ENCODE measurements around the gene MYH10.

MYH10 gene

DNA sequence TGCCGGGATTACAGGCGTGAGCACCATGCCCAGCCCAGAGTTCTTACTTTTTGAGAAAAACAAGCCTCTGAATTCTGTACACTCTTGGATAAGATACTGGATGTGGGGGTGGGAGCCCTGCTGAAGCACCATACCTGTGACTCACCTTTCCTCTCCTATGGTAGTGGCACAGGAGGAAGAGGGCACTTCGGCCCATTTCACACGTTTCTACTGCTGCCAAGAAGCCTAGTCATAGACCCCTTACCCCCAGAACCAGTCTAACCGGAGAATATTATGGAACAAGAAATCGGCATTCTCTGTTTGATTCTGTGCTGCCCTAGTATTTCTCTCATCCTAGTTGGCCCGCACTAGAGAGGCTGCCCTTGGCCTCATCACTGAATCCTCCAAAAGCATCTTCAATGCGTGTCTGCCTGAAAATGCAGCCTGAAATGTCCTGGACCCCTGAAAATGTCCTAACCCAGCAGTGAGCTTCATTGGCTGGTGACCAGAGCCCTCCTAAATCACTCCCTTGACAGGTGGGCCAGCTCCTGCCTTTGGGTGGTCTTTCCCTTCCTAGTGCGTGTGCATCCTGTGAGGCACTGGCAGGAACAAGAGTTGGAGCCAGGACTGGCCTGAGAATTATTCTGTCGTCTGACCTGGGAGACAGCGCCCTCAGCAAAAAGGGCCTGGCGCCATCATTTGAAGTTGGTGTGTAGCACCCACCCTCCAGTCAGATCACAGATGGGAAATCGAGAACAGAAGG is 156.9 kb downstream of the MYH10 start:
- 98% methylated on average over 12 of the region's 13 CpGs for WGBS (ENCODE audit: insufficient coverage)
- Histone ChIP-seq H3K27me3 (replicated peaks in 2 of 5; ENCODE audit: control insufficient read depth in 4 of 5, insufficient read depth in 5 of 5, low read length in 4 of 5) (no peaks in the 10 kb centered on the region), H3K4me3 (ENCODE audit: control insufficient read depth in 1 of 7, extremely low read depth in 1 of 7, insufficient read depth in 4 of 7, low read depth in 2 of 7, low read length in 6 of 7) (no peak overlapping the region), H3K27ac (ENCODE audit: insufficient read depth in 1 of 2, low read depth in 1 of 2, low read length in 2 of 2, poor library complexity in 1 of 2, severe bottlenecking in 2 of 2) (no peak overlapping the region), H3K9me3 (ENCODE audit: control extremely low read depth in 1 of 5, control insufficient read depth in 4 of 5, insufficient read depth in 2 of 5, low read depth in 1 of 5, low read length in 4 of 5) (no peaks in the 10 kb centered on the region), H3K4me1 (ENCODE audit: control extremely low read depth in 1 of 4, control insufficient read depth in 4 of 4, insufficient read depth in 4 of 4, low read length in 3 of 4) (no peaks in the 10 kb centered on the region), H3K36me3 (ENCODE audit: control insufficient read depth in 4 of 4, insufficient read depth in 4 of 4, low read length in 3 of 4) (peaks cover 12 to 85% (median 59%) of the 10 kb centered on the region in 4 experiments)
- POLR2A ChIA-PET = no interaction called here
- no peak for DNase-seq
- CTCF ChIA-PET = no interaction called here

GRCh38 chr17:8472663-8473062 is 157.9 kb downstream of the MYH10 start:
- 99% methylated on average over 7 of the region's 8 CpGs for WGBS (ENCODE audit: insufficient coverage)
- H3K9me3 ChIP-seq (ENCODE audit: control extremely low read depth in 1 of 5, control insufficient read depth in 4 of 5, insufficient read depth in 2 of 5, low read depth in 1 of 5, low read length in 4 of 5) = no peaks in the 10 kb centered on the region
- H3K4me1 ChIP-seq (ENCODE audit: control extremely low read depth in 1 of 4, control insufficient read depth in 4 of 4, insufficient read depth in 4 of 4, low read length in 3 of 4) = no peaks in the 10 kb centered on the region
- H3K4me3 ChIP-seq (ENCODE audit: control insufficient read depth in 1 of 7, extremely low read depth in 1 of 7, insufficient read depth in 4 of 7, low read depth in 2 of 7, low read length in 6 of 7) = no peak overlapping the region
- H3K27ac ChIP-seq (ENCODE audit: insufficient read depth in 1 of 2, low read depth in 1 of 2, low read length in 2 of 2, poor library complexity in 1 of 2, severe bottlenecking in 2 of 2) = no peak overlapping the region
- H3K27me3 ChIP-seq (replicated peaks in 2 of 5; ENCODE audit: control insufficient read depth in 4 of 5, insufficient read depth in 5 of 5, low read length in 4 of 5) = no peaks in the 10 kb centered on the region
- peaks cover 10 to 84% (median 60%) of the 10 kb centered on the region in 4 experiments for H3K36me3 ChIP-seq (ENCODE audit: control insufficient read depth in 4 of 4, insufficient read depth in 4 of 4, low read length in 3 of 4)
- ChIA-PET POLR2A (no interaction called here), CTCF (interaction anchor here (1.1 to 1.7 kb wide), 2 partner anchors 10 to 21 kb away, joined by 3 to 4 read pairs; no protein-coding TSS in a partner anchor)
- DNase-seq = no peak

- Histone ChIP-seq H3K27ac (ENCODE audit: insufficient read depth in 1 of 2, low read depth in 1 of 2, low read length in 2 of 2, poor library complexity in 1 of 2, severe bottlenecking in 2 of 2) (no peak overlapping the region), H3K4me3 (ENCODE audit: control insufficient read depth in 1 of 7, extremely low read depth in 1 of 7, insufficient read depth in 4 of 7, low read depth in 2 of 7, low read length in 6 of 7) (no peak overlapping the region), H3K27me3 (replicated peaks in 2 of 5; ENCODE audit: control insufficient read depth in 4 of 5, insufficient read depth in 5 of 5, low read length in 4 of 5) (no peaks in the 10 kb centered on the region), H3K4me1 (ENCODE audit: control extremely low read depth in 1 of 4, control insufficient read depth in 4 of 4, insufficient read depth in 4 of 4, low read length in 3 of 4) (no peaks in the 10 kb centered on the region), H3K36me3 (ENCODE audit: control insufficient read depth in 4 of 4, insufficient read depth in 4 of 4, low read length in 3 of 4) (peaks cover 6 to 79% (median 56%) of the 10 kb centered on the region in 4 experiments), H3K9me3 (ENCODE audit: control extremely low read depth in 1 of 5, control insufficient read depth in 4 of 5, insufficient read depth in 2 of 5, low read depth in 1 of 5, low read length in 4 of 5) (no peaks in the 10 kb centered on the region)
- ChIA-PET POLR2A (no interaction called here), CTCF (interaction anchor here (0.6 to 2.4 kb wide), 3 partner anchors 9 to 223 kb away, joined by 3 to 5 read pairs (median 3); partner anchors contain the start of gene CTC1)
- DNase-seq = no peak
- WGBS (ENCODE audit: insufficient coverage) = 94% methylated on average over 20 of the region's 20 CpGs
Measured at GRCh38 chr17:8470447-8471047, 160.0 kb downstream of the MYH10 start.

DNA sequence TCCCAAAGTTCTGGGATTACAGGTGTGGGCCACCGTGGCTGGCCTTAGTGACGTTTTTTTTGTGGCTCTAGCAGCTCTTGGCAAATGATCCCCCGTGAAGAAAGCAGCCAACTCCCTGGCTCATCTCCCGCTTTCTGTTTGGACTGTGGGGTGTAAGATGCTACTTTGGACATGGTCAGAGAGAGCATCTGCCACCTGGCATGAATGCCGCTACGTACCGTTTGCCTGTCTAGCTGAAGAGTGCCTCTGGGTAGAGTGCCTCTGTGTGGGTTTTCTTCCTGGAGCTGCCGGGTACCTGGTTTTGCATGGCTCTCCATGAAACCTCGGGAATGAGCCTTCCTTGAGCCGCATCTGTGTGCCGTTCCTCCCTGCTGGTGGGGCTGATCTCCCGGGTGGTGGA is 160.6 kb downstream of the MYH10 start:
- CTCF ChIA-PET = interaction anchor here (0.6 to 2.4 kb wide), 3 partner anchors 10 to 222 kb away, joined by 3 to 5 read pairs (median 3); partner anchors contain the start of gene CTC1
- POLR2A ChIA-PET = no interaction called here
- Histone ChIP-seq H3K27me3 (replicated peaks in 2 of 5; ENCODE audit: control insufficient read depth in 4 of 5, insufficient read depth in 5 of 5, low read length in 4 of 5) (no peaks in the 10 kb centered on the region), H3K9me3 (ENCODE audit: control extremely low read depth in 1 of 5, control insufficient read depth in 4 of 5, insufficient read depth in 2 of 5, low read depth in 1 of 5, low read length in 4 of 5) (no peaks in the 10 kb centered on the region), H3K4me3 (ENCODE audit: control insufficient read depth in 1 of 7, extremely low read depth in 1 of 7, insufficient read depth in 4 of 7, low read depth in 2 of 7, low read length in 6 of 7) (no peak overlapping the region), H3K36me3 (ENCODE audit: control insufficient read depth in 4 of 4, insufficient read depth in 4 of 4, low read length in 3 of 4) (peaks cover 3 to 77% (median 53%) of the 10 kb centered on the region in 4 experiments), H3K4me1 (ENCODE audit: control extremely low read depth in 1 of 4, control insufficient read depth in 4 of 4, insufficient read depth in 4 of 4, low read length in 3 of 4) (no peaks in the 10 kb centered on the region), H3K27ac (ENCODE audit: insufficient read depth in 1 of 2, low read depth in 1 of 2, low read length in 2 of 2, poor library complexity in 1 of 2, severe bottlenecking in 2 of 2) (no peak overlapping the region)
- 99% methylated on average over 9 of the region's 12 CpGs for WGBS (ENCODE audit: insufficient coverage)
- DNase-seq = no peak

- no peaks in the 10 kb centered on the region for H3K4me1 ChIP-seq (ENCODE audit: control extremely low read depth in 1 of 4, control insufficient read depth in 4 of 4, insufficient read depth in 4 of 4, low read length in 3 of 4)
- H3K27me3 ChIP-seq (replicated peaks in 2 of 5; ENCODE audit: control insufficient read depth in 4 of 5, insufficient read depth in 5 of 5, low read length in 4 of 5) = no peaks in the 10 kb centered on the region
- POLR2A ChIA-PET = no interaction called here
- no peak overlapping the region for H3K27ac ChIP-seq (ENCODE audit: insufficient read depth in 1 of 2, low read depth in 1 of 2, low read length in 2 of 2, poor library complexity in 1 of 2, severe bottlenecking in 2 of 2)
- 90% methylated on average over 1 of the region's 3 CpGs for WGBS (ENCODE audit: insufficient coverage)
- H3K9me3 ChIP-seq (ENCODE audit: control extremely low read depth in 1 of 5, control insufficient read depth in 4 of 5, insufficient read depth in 2 of 5, low read depth in 1 of 5, low read length in 4 of 5) = no peaks in the 10 kb centered on the region
- CTCF ChIA-PET = no interaction called here
- no peak for DNase-seq
- H3K4me3 ChIP-seq (ENCODE audit: control insufficient read depth in 1 of 7, extremely low read depth in 1 of 7, insufficient read depth in 4 of 7, low read depth in 2 of 7, low read length in 6 of 7) = no peak overlapping the region
- H3K36me3 ChIP-seq (ENCODE audit: control insufficient read depth in 4 of 4, insufficient read depth in 4 of 4, low read length in 3 of 4) = peaks cover 3 to 77% (median 54%) of the 10 kb centered on the region in 4 experiments
Measured at GRCh38 chr17:8468980-8469379, 161.5 kb downstream of the MYH10 start.

- Histone ChIP-seq H3K9me3 (ENCODE audit: control extremely low read depth in 1 of 5, control insufficient read depth in 4 of 5, insufficient read depth in 2 of 5, low read depth in 1 of 5, low read length in 4 of 5) (no peaks in the 10 kb centered on the region), H3K36me3 (ENCODE audit: control insufficient read depth in 4 of 4, insufficient read depth in 4 of 4, low read length in 3 of 4) (peaks cover 2 to 77% (median 53%) of the 10 kb centered on the region in 4 experiments), H3K4me3 (ENCODE audit: control insufficient read depth in 1 of 7, extremely low read depth in 1 of 7, insufficient read depth in 4 of 7, low read depth in 2 of 7, low read length in 6 of 7) (no peak overlapping the region), H3K27me3 (replicated peaks in 2 of 5; ENCODE audit: control insufficient read depth in 4 of 5, insufficient read depth in 5 of 5, low read length in 4 of 5) (no peaks in the 10 kb centered on the region), H3K27ac (ENCODE audit: insufficient read depth in 1 of 2, low read depth in 1 of 2, low read length in 2 of 2, poor library complexity in 1 of 2, severe bottlenecking in 2 of 2) (no peak overlapping the region), H3K4me1 (ENCODE audit: control extremely low read depth in 1 of 4, control insufficient read depth in 4 of 4, insufficient read depth in 4 of 4, low read length in 3 of 4) (no peaks in the 10 kb centered on the region)
- POLR2A ChIA-PET = no interaction called here
- 100% methylated on average over 9 of the region's 9 CpGs for WGBS (ENCODE audit: insufficient coverage)
- CTCF ChIA-PET = interaction anchor here (1.4 kb wide), 1 partner anchor 8 kb away, joined by 5 read pairs; no protein-coding TSS in a partner anchor
- DNase-seq = no peak
Measured at GRCh38 chr17:8468127-8468526, 162.4 kb downstream of the MYH10 start.

GRCh38 chr17:8467527-8467926 is 163.0 kb downstream of the MYH10 start:
- H3K27ac ChIP-seq (ENCODE audit: insufficient read depth in 1 of 2, low read depth in 1 of 2, low read length in 2 of 2, poor library complexity in 1 of 2, severe bottlenecking in 2 of 2) = no peak overlapping the region
- H3K9me3 ChIP-seq (ENCODE audit: control extremely low read depth in 1 of 5, control insufficient read depth in 4 of 5, insufficient read depth in 2 of 5, low read depth in 1 of 5, low read length in 4 of 5) = no peaks in the 10 kb centered on the region
- WGBS (ENCODE audit: insufficient coverage) = 85% methylated on average over 8 of the region's 16 CpGs
- H3K36me3 ChIP-seq (ENCODE audit: control insufficient read depth in 4 of 4, insufficient read depth in 4 of 4, low read length in 3 of 4) = peaks cover 2 to 78% (median 54%) of the 10 kb centered on the region in 4 experiments
- no peaks in the 10 kb centered on the region for H3K27me3 ChIP-seq (replicated peaks in 2 of 5; ENCODE audit: control insufficient read depth in 4 of 5, insufficient read depth in 5 of 5, low read length in 4 of 5)
- ChIA-PET POLR2A (no interaction called here), CTCF (interaction anchor here (1.4 kb wide), 1 partner anchor 9 kb away, joined by 5 read pairs; no protein-coding TSS in a partner anchor)
- no peak overlapping the region for H3K4me3 ChIP-seq (ENCODE audit: control insufficient read depth in 1 of 7, extremely low read depth in 1 of 7, insufficient read depth in 4 of 7, low read depth in 2 of 7, low read length in 6 of 7)
- no peak for DNase-seq
- no peaks in the 10 kb centered on the region for H3K4me1 ChIP-seq (ENCODE audit: control extremely low read depth in 1 of 4, control insufficient read depth in 4 of 4, insufficient read depth in 4 of 4, low read length in 3 of 4)

Measured in common myeloid progenitor, CD34-positive (primary cell).